CD4-positive, alpha-beta T cell (primary cell): ENCODE results near the gene TARS3. TPM values are rescaled to one million over a fixed set of nuclear protein-coding genes. Genes with fewer than 3 reads are reported as not detected.
"Not testable (repeated sequence)": the region's sequence is repeated elsewhere in the genome, so short reads cannot be mapped to it uniquely, and the experiment has no call there.

Experiments
- ATAC-seq: fragments of 200-7000 bp; cut with Tn5 transposase; one replicate; pipeline ENCODE4 v1.10.0; 2022; ENCODE audit warnings: mild to moderate bottlenecking; ENCODE audit not compliant: poor library complexity
- CTCF ChIA-PET: fragments of 350-600 bp; sonication (Branson Sonifier 250); formaldehyde crosslinking; loops from one replicate; lab custom pipeline; 2021; ENCODE audit warnings: antibody characterized with exemption, inconsistent platforms; lab: Charles Lee
- POLR2A ChIA-PET: fragments of 350-600 bp; sonication (Branson Sonifier 250); formaldehyde crosslinking; loops from one replicate; lab custom pipeline; 2021; ENCODE audit warnings: antibody characterized with exemption, inconsistent platforms; lab: Charles Lee
- DNase-seq, 14 experiments: peaks; one replicate each; pipeline ENCODE4 v3.0.0-alpha.2; 2013 to 2020; ENCODE audit warnings: mixed read lengths in 2 of 14
- H3K27ac ChIP-seq, 2 donors: one replicate each; pipeline versions ENCODE4 v1.5.1 to v1.7.0; 2013; ENCODE audit warnings: low read length in 2 of 2, low read depth in 1 of 2, mild to moderate bottlenecking in 1 of 2
- H3K27me3 ChIP-seq, 2 experiments: 1 replicate in 1 of 2; 2 replicates in 1 of 2; pipeline versions ENCODE4 v1.6.1 to v1.7.0; 2013; ENCODE audit warnings: low read length in 2 of 2, control low read depth in 1 of 2, mild to moderate bottlenecking in 1 of 2, moderate library complexity in 1 of 2; ENCODE audit not compliant: insufficient read depth in 2 of 2, control insufficient read depth in 1 of 2
- H3K36me3 ChIP-seq: one replicate; pipeline ENCODE4 v1.6.1; 2013; ENCODE audit warnings: low read length, control low read depth; ENCODE audit not compliant: insufficient read depth
- H3K4me1 ChIP-seq: one replicate; pipeline ENCODE4 v1.6.1; 2013; ENCODE audit warnings: low read length, control low read depth; ENCODE audit not compliant: insufficient read depth
- H3K4me3 ChIP-seq: one replicate; pipeline ENCODE4 v1.5.1; 2013; ENCODE audit warnings: mild to moderate bottlenecking, low read length, moderate library complexity
- H3K9me3 ChIP-seq, 2 experiments: 1 replicate in 1 of 2; 2 replicates in 1 of 2; pipeline versions ENCODE4 v1.6.1 to v1.7.0; 2013; ENCODE audit warnings: low read length in 2 of 2, mild to moderate bottlenecking in 2 of 2, control low read depth in 1 of 2, moderate library complexity in 1 of 2; ENCODE audit not compliant: control insufficient read depth in 1 of 2, insufficient read depth in 1 of 2
- H3K27ac Mint-ChIP-seq: one replicate; pipeline ENCODE4 v1.8.0; 2020; ENCODE audit warnings: mixed read lengths
- H3K27me3 Mint-ChIP-seq: one replicate; pipeline ENCODE4 v1.8.0; 2021; ENCODE audit warnings: mixed read lengths
- H3K36me3 Mint-ChIP-seq: one replicate; pipeline ENCODE4 v1.8.0; 2021; ENCODE audit warnings: low read depth, mixed read lengths
- H3K4me1 Mint-ChIP-seq: one replicate; pipeline ENCODE4 v1.8.0; 2021; ENCODE audit warnings: low read depth, mixed read lengths
- H3K4me3 Mint-ChIP-seq: one replicate; pipeline ENCODE4 v1.8.0; 2020; ENCODE audit warnings: mild to moderate bottlenecking, mixed read lengths
- H3K9me3 Mint-ChIP-seq: one replicate; pipeline ENCODE4 v1.8.0; 2020; ENCODE audit warnings: mixed read lengths
- CTCF ChIP-seq: fragments of 200-600 bp; IDR thresholded peaks from one replicate; pipeline ENCODE4 v1.8.0; 2022; ENCODE audit warnings: antibody characterized with exemption, mild to moderate bottlenecking
- intact Hi-C, 2 experiments: fragments of 100-400 bp; cut with DNase I in 1 of 2; cut with micrococcal nuclease in 1 of 2; formaldehyde crosslinking; loops; one replicate each; pipeline versions ENCODE4 v1.15.1 to v1.9.0; 2023 to 2025; cut with DNase I, micrococcal nuclease
- total RNA-seq, 174 experiments: library from RNA in 2 of 174; stranded (reverse) in 2 of 174; gene quantifications; one replicate each; pipeline ENCODE4 v1.2.3 and lab custom pipeline; 2021 to 2026

TARS3 gene
- total RNA-seq, 2 experiments from 2014 or later: 16.6 to 18.1 TPM

DNA sequence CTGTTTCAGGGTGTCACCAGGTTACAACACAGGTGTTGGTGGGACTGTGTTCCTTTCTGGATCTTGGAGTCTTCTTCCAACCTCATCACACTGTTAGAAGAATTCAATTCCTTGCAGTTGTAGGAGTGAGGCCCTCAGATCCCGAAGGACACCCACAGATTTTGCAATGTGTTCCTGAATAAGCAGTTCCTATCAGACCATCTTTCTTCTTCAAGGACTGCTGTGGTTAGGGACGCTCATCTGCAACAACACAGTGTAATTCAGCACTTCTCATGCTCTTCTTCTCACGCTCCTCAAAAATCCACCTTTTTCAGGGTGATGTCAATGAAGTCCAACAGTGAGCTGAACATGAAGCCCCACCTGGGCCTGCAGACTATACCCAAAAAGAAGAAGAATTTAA lies 90.9 kb downstream of the TARS3 start:
- CTCF ChIA-PET: no interaction called here
- DNase-seq (no peak), ATAC-seq (no peak)
- no peaks in the 10 kb centered on the region for H3K9me3 Mint-ChIP-seq
- no peak overlapping the region for H3K27ac ChIP-seq
- no peak overlapping the region for H3K4me3 Mint-ChIP-seq
- no peaks in the 10 kb centered on the region for H3K9me3 ChIP-seq
- POLR2A ChIA-PET: interaction anchor here (1.0 kb wide), 1 partner anchor 18 kb away, joined by 4 read pairs; no protein-coding TSS in a partner anchor
- no peak overlapping the region for H3K4me3 ChIP-seq
- H3K27ac Mint-ChIP-seq: no peak overlapping the region
- no peaks in the 10 kb centered on the region for H3K4me1 ChIP-seq
- no peak for TF ChIP-seq CTCF
- intact Hi-C loops: no loop called here
- H3K27me3 ChIP-seq: no peaks in the 10 kb centered on the region
- no peaks in the 10 kb centered on the region for H3K4me1 Mint-ChIP-seq
- no peaks in the 10 kb centered on the region for H3K27me3 Mint-ChIP-seq
- H3K36me3 ChIP-seq: peaks cover 7% of the 10 kb centered on the region
- peaks cover 37% of the 10 kb centered on the region for H3K36me3 Mint-ChIP-seq

DNA sequence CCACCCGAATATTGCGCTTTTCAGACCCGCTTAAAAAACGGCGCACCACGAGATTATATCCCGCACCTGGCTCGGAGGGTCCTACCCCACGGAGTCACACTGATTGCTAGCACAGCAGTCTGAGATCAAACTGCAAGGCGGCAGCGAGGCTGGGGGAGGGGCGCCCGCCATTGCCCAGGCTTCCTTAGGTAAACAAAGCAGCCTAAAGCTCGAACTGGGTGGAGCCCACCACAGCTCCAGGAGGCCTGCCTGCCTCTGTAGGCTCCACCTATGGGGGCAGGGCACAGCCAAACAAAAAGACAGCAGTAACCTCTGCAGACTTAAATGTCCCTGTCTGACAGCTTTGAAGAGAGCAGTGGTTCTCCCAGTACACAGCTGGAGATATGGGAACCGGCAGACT lies 97.5 kb downstream of the TARS3 start:
- DNase-seq, H3K27me3 Mint-ChIP-seq, H3K9me3 ChIP-seq, H3K4me3 ChIP-seq, H3K27me3 ChIP-seq, H3K27ac Mint-ChIP-seq, ATAC-seq, H3K27ac ChIP-seq, POLR2A ChIA-PET, CTCF ChIA-PET, H3K4me3 Mint-ChIP-seq, intact Hi-C loops, H3K4me1 ChIP-seq, H3K9me3 Mint-ChIP-seq: not testable (repeated sequence)
- peaks cover 14% of the 10 kb centered on the region for H3K36me3 ChIP-seq
- Mint-ChIP-seq H3K4me1 (peaks cover 32% of the 10 kb centered on the region), H3K36me3 (peaks cover 46% of the 10 kb centered on the region)

- POLR2A ChIA-PET: no interaction called here
- ATAC-seq: no peak
- Mint-ChIP-seq H3K9me3 (no peaks in the 10 kb centered on the region), H3K4me1 (peaks cover 34% of the 10 kb centered on the region), H3K4me3 (no peak overlapping the region), H3K27me3 (no peaks in the 10 kb centered on the region), H3K27ac (no peak overlapping the region), H3K36me3 (peaks cover 52% of the 10 kb centered on the region)
- no peak for TF ChIP-seq CTCF
- no peaks in the 10 kb centered on the region for H3K27me3 ChIP-seq
- intact Hi-C loops: no loop called here
- H3K36me3 ChIP-seq: peaks cover 14% of the 10 kb centered on the region
- no peak for DNase-seq
- H3K27ac ChIP-seq: no peak overlapping the region
- no peaks in the 10 kb centered on the region for H3K9me3 ChIP-seq
- H3K4me1 ChIP-seq: peaks cover 6% of the 10 kb centered on the region
- CTCF ChIA-PET: no interaction called here
- H3K4me3 ChIP-seq: no peak overlapping the region
Measured at GRCh38 chr15:101625980-101626379, 98.3 kb downstream of the TARS3 start.

DNA sequence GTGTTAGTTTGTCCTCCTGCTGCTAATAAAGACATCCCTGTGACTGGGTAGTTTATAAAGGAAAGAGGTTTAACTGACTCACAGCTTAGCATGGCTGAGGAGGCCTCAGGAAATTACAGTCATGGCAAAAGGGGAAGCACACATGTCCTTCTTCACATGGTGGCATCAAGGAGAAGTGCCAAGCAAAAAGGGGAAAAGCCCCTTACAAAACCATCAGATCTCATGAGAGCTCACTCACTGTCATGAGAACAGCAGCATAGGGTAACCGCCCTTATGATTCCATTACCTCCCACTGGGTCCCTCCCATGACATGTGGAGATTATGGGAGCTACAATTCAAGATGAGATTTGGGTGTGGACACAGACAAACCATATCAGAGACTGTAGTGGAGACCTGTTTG lies 99.1 kb downstream of the TARS3 start:
- no peaks in the 10 kb centered on the region for H3K27me3 Mint-ChIP-seq
- peaks cover 34% of the 10 kb centered on the region for H3K4me1 Mint-ChIP-seq
- Histone ChIP-seq H3K36me3 (peaks cover 14% of the 10 kb centered on the region), H3K4me1 (peaks cover 6% of the 10 kb centered on the region), H3K4me3 (no peak overlapping the region), H3K27me3 (no peaks in the 10 kb centered on the region), H3K9me3 (no peaks in the 10 kb centered on the region), H3K27ac (no peak overlapping the region)
- no peaks in the 10 kb centered on the region for H3K9me3 Mint-ChIP-seq
- no peak for ATAC-seq
- H3K27ac Mint-ChIP-seq: no peak overlapping the region
- POLR2A ChIA-PET: no interaction called here
- H3K36me3 Mint-ChIP-seq: peaks cover 57% of the 10 kb centered on the region
- CTCF ChIA-PET: no interaction called here
- peak in 2 of 14 experiments; percentile 12 to 54 for DNase-seq
- H3K4me3 Mint-ChIP-seq: no peak overlapping the region
- TF ChIP-seq CTCF: no peak
- intact Hi-C loops: no loop called here
